ENCODE results near the gene GRAMD1B. TPM values are rescaled to one million over a fixed set of nuclear protein-coding genes. Genes with fewer than 3 reads are reported as not detected.

GRAMD1B gene
- polyA plus RNA-seq, 2 of the 4 experiments (the other 2 are of a cell fraction): 55.5 to 108 TPM

DNA sequence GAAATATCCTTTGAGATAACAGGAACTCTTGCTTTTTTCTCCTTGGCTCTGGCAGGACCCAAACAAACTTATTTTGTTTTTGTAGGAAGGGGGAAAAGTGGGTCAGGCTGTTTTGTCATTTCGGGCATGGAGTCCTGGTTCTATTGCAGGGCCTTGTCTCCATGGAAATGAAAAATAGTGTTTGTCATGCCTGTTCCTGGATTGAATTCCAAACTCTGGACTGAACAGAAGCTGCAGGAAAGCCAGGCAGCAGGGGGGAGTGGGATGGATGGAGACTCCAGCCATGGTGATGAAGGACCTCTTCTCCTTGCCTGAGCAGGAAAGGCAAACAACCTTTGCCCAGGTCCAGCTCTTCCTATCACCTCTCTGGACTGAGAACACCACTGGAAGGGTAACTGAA lies 137.4 kb downstream of the GRAMD1B start:
- ATAC-seq (no peak), FAIRE-seq (no peak), DNase-seq (ENCODE audit: low read depth in 1 of 2, low spot score in 1 of 2) (no peak)
- Histone ChIP-seq H3K4me2 (no peak overlapping the region), H3K27ac (no peak overlapping the region), H3K4me3 (no peak overlapping the region), H3K9me3 (no peaks in the 10 kb centered on the region), H3K4me1 (no peaks in the 10 kb centered on the region)
- ChIA-PET POLR2A (no interaction called here), CTCF (interaction anchor here (0.6 to 5.4 kb wide), 5 partner anchors 9 to 413 kb away, joined by 3 to 41 read pairs (median 3); no protein-coding TSS in a partner anchor)
- TF ChIP-seq KDM5A (IDR thresholded peaks at IDR 0.05): no peak
- no peak for TF ChIP-seq BHLHE40 (IDR thresholded peaks at IDR 0.05; ENCODE audit: low read depth, low read length)
- no peak for TF ChIP-seq TFCP2L1 (CRISPR knock-in tag; IDR thresholded peaks at IDR 0.05)
- TF ChIP-seq RAD21 (conservative IDR thresholded peaks at IDR 0.05 in 1 of 2, IDR thresholded peaks at IDR 0.05 in 1 of 2): no peak
- no peak for TF ChIP-seq TP53 (CRISPR knock-in tag; IDR thresholded peaks at IDR 0.05)
- no peak for TF ChIP-seq NFE2L2 (conservative IDR thresholded peaks at IDR 0.05; ENCODE audit: low read length)
- no peak for TF ChIP-seq SMC3 (IDR thresholded peaks at IDR 0.05)
- no peak for TF ChIP-seq KDM1A (IDR thresholded peaks at IDR 0.05; ENCODE audit: low read depth)
- no peak for TF ChIP-seq POLR2AphosphoS2 (conservative IDR thresholded peaks at IDR 0.05; ENCODE audit: low read length)
- no peak for TF ChIP-seq SREBF2 (IDR thresholded peaks at IDR 0.05)
- no peak for TF ChIP-seq POLR2A (IDR thresholded peaks at IDR 0.05; ENCODE audit: low read length)
- WGBS (ENCODE audit: missing lambda C conversion rate): 80% methylated on average over 1 of the region's 1 CpG

DNA sequence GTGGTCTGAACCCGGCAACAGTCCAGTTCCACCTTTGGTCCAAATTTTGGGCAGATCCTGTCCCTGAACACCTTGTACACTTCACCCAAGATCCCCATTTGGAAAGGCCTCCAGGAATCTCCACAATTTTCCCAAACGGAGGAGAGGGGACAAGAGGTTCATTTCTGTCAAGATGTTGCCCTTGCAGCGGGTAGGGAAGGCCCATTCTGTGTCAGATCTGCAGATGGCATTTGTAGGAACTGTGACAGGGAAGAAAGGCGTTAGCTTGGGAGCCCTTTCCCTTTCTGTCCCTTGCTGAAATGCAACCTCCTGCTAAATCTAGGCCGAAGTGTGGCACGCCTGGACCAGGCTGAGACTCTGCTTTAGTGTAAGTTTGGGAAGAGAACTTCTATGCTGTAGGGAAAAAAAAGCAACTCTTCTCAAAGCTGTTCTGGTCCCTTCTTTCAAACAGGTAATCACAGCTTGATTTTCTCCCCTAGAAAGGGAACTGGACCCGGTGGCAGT lies 138.3 kb downstream of the GRAMD1B start:
- DNase-seq (ENCODE audit: low read depth in 1 of 2, low spot score in 1 of 2): no peak
- H3K4me1 ChIP-seq: no peaks in the 10 kb centered on the region
- WGBS (ENCODE audit: missing lambda C conversion rate): 80% methylated on average over 6 of the region's 7 CpGs
- FAIRE-seq: no peak
- H3K4me2 ChIP-seq: no peak overlapping the region
- H3K4me3 ChIP-seq: no peak overlapping the region
- no peaks in the 10 kb centered on the region for H3K9me3 ChIP-seq
- ATAC-seq: no peak
- ChIA-PET POLR2A (no interaction called here), CTCF (interaction anchor here (1.2 to 5.4 kb wide), 3 partner anchors 12 to 143 kb away, joined by 3 to 41 read pairs (median 5); no protein-coding TSS in a partner anchor)
- H3K27ac ChIP-seq: no peak overlapping the region
- TF ChIP-seq NR3C1 (IDR thresholded peaks at IDR 0.05): no peak
- no peak for TF ChIP-seq HDAC2 (IDR thresholded peaks at IDR 0.05)
- TF ChIP-seq POLR2A (IDR thresholded peaks at IDR 0.05; ENCODE audit: low read length): no peak
- no peak for TF ChIP-seq PHF8 (IDR thresholded peaks at IDR 0.05; ENCODE audit: borderline replicate concordance, low read depth)
- TF ChIP-seq EHMT2 (IDR thresholded peaks at IDR 0.05; ENCODE audit: low read depth): no peak
- TF ChIP-seq FOSL2 (IDR thresholded peaks at IDR 0.05): no peak
- TF ChIP-seq FOSL2 (CRISPR knock-in tag; IDR thresholded peaks at IDR 0.05): no peak

DNA sequence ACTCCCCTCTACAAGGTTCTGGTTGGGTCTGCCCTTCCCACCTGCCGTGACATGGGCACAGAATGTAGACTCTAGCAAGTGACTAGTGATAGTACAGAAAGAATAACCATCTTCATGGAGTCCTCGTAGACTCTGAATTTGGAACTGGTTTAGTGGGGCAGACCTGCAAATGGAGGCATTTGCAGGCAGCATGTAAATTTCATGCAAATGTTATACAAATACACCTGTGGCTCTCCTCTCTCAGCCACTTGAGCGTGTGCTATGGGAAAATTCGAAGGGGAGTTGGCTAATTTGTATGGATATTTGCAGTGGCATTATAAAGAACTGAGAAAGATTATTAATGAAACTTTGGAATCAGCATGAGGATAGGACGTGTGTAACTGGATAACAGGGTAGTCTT lies 139.3 kb downstream of the GRAMD1B start:
- Histone ChIP-seq H3K9me3 (no peaks in the 10 kb centered on the region), H3K4me1 (no peaks in the 10 kb centered on the region), H3K4me2 (no peak overlapping the region), H3K4me3 (no peak overlapping the region), H3K27ac (no peak overlapping the region)
- ATAC-seq (no peak), FAIRE-seq (no peak), DNase-seq (ENCODE audit: low read depth in 1 of 2, low spot score in 1 of 2) (no peak)
- TF ChIP-seq, protein P1, sequence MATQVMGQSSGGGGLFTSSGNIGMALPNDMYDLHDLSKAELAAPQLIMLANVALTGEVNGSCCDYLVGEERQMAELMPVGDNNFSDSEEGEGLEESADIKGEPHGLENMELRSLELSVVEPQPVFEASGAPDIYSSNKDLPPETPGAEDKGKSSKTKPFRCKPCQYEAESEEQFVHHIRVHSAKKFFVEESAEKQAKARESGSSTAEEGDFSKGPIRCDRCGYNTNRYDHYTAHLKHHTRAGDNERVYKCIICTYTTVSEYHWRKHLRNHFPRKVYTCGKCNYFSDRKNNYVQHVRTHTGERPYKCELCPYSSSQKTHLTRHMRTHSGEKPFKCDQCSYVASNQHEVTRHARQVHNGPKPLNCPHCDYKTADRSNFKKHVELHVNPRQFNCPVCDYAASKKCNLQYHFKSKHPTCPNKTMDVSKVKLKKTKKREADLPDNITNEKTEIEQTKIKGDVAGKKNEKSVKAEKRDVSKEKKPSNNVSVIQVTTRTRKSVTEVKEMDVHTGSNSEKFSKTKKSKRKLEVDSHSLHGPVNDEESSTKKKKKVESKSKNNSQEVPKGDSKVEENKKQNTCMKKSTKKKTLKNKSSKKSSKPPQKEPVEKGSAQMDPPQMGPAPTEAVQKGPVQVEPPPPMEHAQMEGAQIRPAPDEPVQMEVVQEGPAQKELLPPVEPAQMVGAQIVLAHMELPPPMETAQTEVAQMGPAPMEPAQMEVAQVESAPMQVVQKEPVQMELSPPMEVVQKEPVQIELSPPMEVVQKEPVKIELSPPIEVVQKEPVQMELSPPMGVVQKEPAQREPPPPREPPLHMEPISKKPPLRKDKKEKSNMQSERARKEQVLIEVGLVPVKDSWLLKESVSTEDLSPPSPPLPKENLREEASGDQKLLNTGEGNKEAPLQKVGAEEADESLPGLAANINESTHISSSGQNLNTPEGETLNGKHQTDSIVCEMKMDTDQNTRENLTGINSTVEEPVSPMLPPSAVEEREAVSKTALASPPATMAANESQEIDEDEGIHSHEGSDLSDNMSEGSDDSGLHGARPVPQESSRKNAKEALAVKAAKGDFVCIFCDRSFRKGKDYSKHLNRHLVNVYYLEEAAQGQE (IDR thresholded peaks at IDR 0.05): no peak
- TF ChIP-seq EHF (CRISPR knock-in tag; IDR thresholded peaks at IDR 0.05) (no peak), NR3C1 (IDR thresholded peaks at IDR 0.05) (no peak), MAFK (IDR thresholded peaks at IDR 0.05; ENCODE audit: partially characterized antibody) (no peak), BHLHE40 (IDR thresholded peaks at IDR 0.05; ENCODE audit: low read depth, low read length) (no peak), HEYL (CRISPR knock-in tag; IDR thresholded peaks at IDR 0.05) (no peak), HOXB13 (CRISPR knock-in tag; IDR thresholded peaks at IDR 0.05; ENCODE audit: low read depth) (no peak), HOXA7 (CRISPR knock-in tag; IDR thresholded peaks at IDR 0.05) (no peak), CHD2 (IDR thresholded peaks at IDR 0.05; ENCODE audit: low read length, partially characterized antibody) (no peak), SREBF2 (IDR thresholded peaks at IDR 0.05) (no peak), FOXS1 (CRISPR knock-in tag; IDR thresholded peaks at IDR 0.05) (no peak), NPAS2 (CRISPR knock-in tag; IDR thresholded peaks at IDR 0.05; ENCODE audit: borderline replicate concordance) (no peak), HDAC2 (IDR thresholded peaks at IDR 0.05) (no peak), RARB (CRISPR knock-in tag; IDR thresholded peaks at IDR 0.05) (no peak)
- TF ChIP-seq, protein P2, sequence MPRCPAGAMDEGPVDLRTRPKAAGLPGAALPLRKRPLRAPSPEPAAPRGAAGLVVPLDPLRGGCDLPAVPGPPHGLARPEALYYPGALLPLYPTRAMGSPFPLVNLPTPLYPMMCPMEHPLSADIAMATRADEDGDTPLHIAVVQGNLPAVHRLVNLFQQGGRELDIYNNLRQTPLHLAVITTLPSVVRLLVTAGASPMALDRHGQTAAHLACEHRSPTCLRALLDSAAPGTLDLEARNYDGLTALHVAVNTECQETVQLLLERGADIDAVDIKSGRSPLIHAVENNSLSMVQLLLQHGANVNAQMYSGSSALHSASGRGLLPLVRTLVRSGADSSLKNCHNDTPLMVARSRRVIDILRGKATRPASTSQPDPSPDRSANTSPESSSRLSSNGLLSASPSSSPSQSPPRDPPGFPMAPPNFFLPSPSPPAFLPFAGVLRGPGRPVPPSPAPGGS (IDR thresholded peaks at IDR 0.05): no peak
- TF ChIP-seq, protein P3, sequence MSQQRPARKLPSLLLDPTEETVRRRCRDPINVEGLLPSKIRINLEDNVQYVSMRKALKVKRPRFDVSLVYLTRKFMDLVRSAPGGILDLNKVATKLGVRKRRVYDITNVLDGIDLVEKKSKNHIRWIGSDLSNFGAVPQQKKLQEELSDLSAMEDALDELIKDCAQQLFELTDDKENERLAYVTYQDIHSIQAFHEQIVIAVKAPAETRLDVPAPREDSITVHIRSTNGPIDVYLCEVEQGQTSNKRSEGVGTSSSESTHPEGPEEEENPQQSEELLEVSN (IDR thresholded peaks at IDR 0.05; ENCODE audit: borderline replicate concordance, low read depth): no peak
- ChIA-PET POLR2A (no interaction called here), CTCF (interaction anchor here (0.6 to 5.4 kb wide), 5 partner anchors 9 to 142 kb away, joined by 3 to 41 read pairs (median 3); no protein-coding TSS in a partner anchor)
- 75% methylated on average over 5 of the region's 5 CpGs for WGBS (ENCODE audit: missing lambda C conversion rate)
